Endodermal cell (in vitro differentiated cells): ENCODE data around the gene TJAP1. TPM values are rescaled to one million over a fixed set of nuclear protein-coding genes. Genes with fewer than 3 reads are reported as not detected.
A peak's percentile ranks its signal among the peaks of the same experiment; 100 is the strongest.
"Not testable (repeated sequence)": the region's sequence is repeated elsewhere in the genome, so short reads cannot be mapped to it uniquely, and the experiment has no call there.

Source experiments
- DNase-seq: peaks from one replicate; pipeline ENCODE4 v3.0.0-alpha.2; 2017
- H3K27ac ChIP-seq: 2 replicates; pipeline ENCODE4 v1.5.1; 2013; ENCODE audit warnings: mild to moderate bottlenecking, low read depth, low read length, moderate library complexity
- H3K27me3 ChIP-seq: 2 replicates; pipeline ENCODE4 v1.6.1; 2013; ENCODE audit warnings: mild to moderate bottlenecking, low read length, moderate library complexity; ENCODE audit not compliant: insufficient read depth, control insufficient read depth, poor library complexity, severe bottlenecking
- H3K36me3 ChIP-seq: 2 replicates; pipeline ENCODE4 v1.7.0; 2013; ENCODE audit warnings: mild to moderate bottlenecking, low read length, moderate library complexity; ENCODE audit not compliant: control insufficient read depth, insufficient read depth
- H3K4me1 ChIP-seq: one replicate; pipeline ENCODE4 v1.7.0; 2013; ENCODE audit warnings: low read length; ENCODE audit not compliant: control insufficient read depth, insufficient read depth
- H3K4me3 ChIP-seq: 2 replicates; pipeline ENCODE4 v1.5.1; 2013; ENCODE audit warnings: mild to moderate bottlenecking, low read length, moderate library complexity
- H3K9ac ChIP-seq: 2 replicates; pipeline ENCODE4 v1.6.1; 2013; ENCODE audit warnings: mild to moderate bottlenecking, low read length, moderate library complexity; ENCODE audit not compliant: poor library complexity, severe bottlenecking; ENCODE audit errors: extremely low read depth
- H3K9me3 ChIP-seq: 2 replicates; pipeline ENCODE4 v1.6.1; 2013; ENCODE audit warnings: mild to moderate bottlenecking, low read length, moderate library complexity; ENCODE audit not compliant: control insufficient read depth
- H3K27ac Mint-ChIP-seq: 2 replicates; pipeline ENCODE4 v1.8.0; 2020; ENCODE audit warnings: mixed read lengths
- H3K27me3 Mint-ChIP-seq: 2 replicates; pipeline ENCODE4 v1.8.0; 2021; ENCODE audit warnings: mild to moderate bottlenecking, mixed read lengths; ENCODE audit not compliant: insufficient read depth
- H3K36me3 Mint-ChIP-seq: 2 replicates; pipeline ENCODE4 v1.8.0; 2020; ENCODE audit warnings: low read depth, mixed read lengths
- H3K4me1 Mint-ChIP-seq: 2 replicates; pipeline ENCODE4 v1.8.0; 2020; ENCODE audit warnings: mixed read lengths
- H3K4me3 Mint-ChIP-seq: 2 replicates; pipeline ENCODE4 v1.8.0; 2020; ENCODE audit warnings: mild to moderate bottlenecking, moderate library complexity, mixed read lengths
- H3K9me3 Mint-ChIP-seq: 2 replicates; pipeline ENCODE4 v1.8.0; 2020; ENCODE audit warnings: mild to moderate bottlenecking, mixed read lengths
- CTCF ChIP-seq: fragments of 200-600 bp; sonication (generic); conservative IDR thresholded peaks from 2 replicates; pipeline ENCODE4 v1.5.0; 2021; ENCODE audit warnings: antibody characterized with exemption, mild to moderate bottlenecking
- WGBS, 2 experiments: methylation state at CpG; one replicate each; pipeline versions ENCODE4 v1.1.5 to v1.1.7; 2013; ENCODE audit warnings: missing lambda C conversion rate in 2 of 2, mixed read lengths in 1 of 2; ENCODE audit not compliant: insufficient coverage in 1 of 2, insufficient read length in 1 of 2; 5-methylcytosine and 5-hydroxymethylcytosine counted together
- total RNA-seq, 2 donors: library from RNA; stranded (reverse); fragmentation: NEBNext Ultra II Directional in 1 of 2; extraction: Animal tissue kit (Norgen Biotek cat#: 25700) in 1 of 2; gene quantifications; 2 replicates in 1 of 2; 3 replicates in 1 of 2; pipeline ENCODE4 v1.2.1, GENCODE V29; 2021

TJAP1 gene
- total RNA-seq, 2 donors from 2014 or later, result 44.3 to 50.2 TPM

GRCh38 chr6:43532201-43532600, 54.8 kb downstream of the TJAP1 start:
- no peak overlapping the region for H3K9ac ChIP-seq
- Mint-ChIP-seq H3K4me1 (no peaks in the 10 kb centered on the region), H3K36me3 (peaks cover 64% of the 10 kb centered on the region), H3K4me3 (no peak overlapping the region), H3K9me3 (no peaks in the 10 kb centered on the region), H3K27ac (peak overlapping the region; percentile 13), H3K27me3 (no peaks in the 10 kb centered on the region)
- peaks cover 75% of the 10 kb centered on the region for H3K36me3 ChIP-seq
- no peak for DNase-seq
- H3K27ac ChIP-seq, result no peak overlapping the region
- 78 to 98% methylated on average over 1 of the region's 1 CpG for WGBS, 2 experiments
- no peak for TF ChIP-seq CTCF
- no peaks in the 10 kb centered on the region for H3K9me3 ChIP-seq
- H3K27me3 ChIP-seq, result no peaks in the 10 kb centered on the region
- peaks cover 5% of the 10 kb centered on the region for H3K4me1 ChIP-seq
- no peak overlapping the region for H3K4me3 ChIP-seq

GRCh38 chr6:43538986-43539385, 61.6 kb downstream of the TJAP1 start:
- H3K9me3 ChIP-seq, H3K27ac ChIP-seq, H3K9me3 Mint-ChIP-seq, H3K4me3 ChIP-seq, H3K4me1 Mint-ChIP-seq, DNase-seq, H3K27me3 ChIP-seq, H3K4me1 ChIP-seq, H3K27me3 Mint-ChIP-seq, H3K9ac ChIP-seq, H3K4me3 Mint-ChIP-seq, H3K27ac Mint-ChIP-seq: not testable (repeated sequence)
- H3K36me3 ChIP-seq, result peaks cover 53% of the 10 kb centered on the region
- H3K36me3 Mint-ChIP-seq, result peaks cover 50% of the 10 kb centered on the region
- 97% methylated on average over 15 of the region's 17 CpGs; no CpG with 5 or more reads in 1 of the 2 experiments for WGBS, 2 experiments

GRCh38 chr6:43539409-43539808, 62.0 kb downstream of the TJAP1 start:
- not testable (repeated sequence) for DNase-seq, H3K27ac ChIP-seq, H3K4me3 ChIP-seq, H3K4me1 ChIP-seq, H3K4me3 Mint-ChIP-seq, H3K9me3 Mint-ChIP-seq, H3K4me1 Mint-ChIP-seq, H3K9ac ChIP-seq, H3K27me3 Mint-ChIP-seq, H3K27ac Mint-ChIP-seq, H3K27me3 ChIP-seq, H3K9me3 ChIP-seq
- H3K36me3 ChIP-seq, result peaks cover 51% of the 10 kb centered on the region
- WGBS, 2 experiments, result 97 to 98% methylated on average over 17 to 20 of the region's 20 CpGs
- H3K36me3 Mint-ChIP-seq, result peaks cover 53% of the 10 kb centered on the region

- Mint-ChIP-seq H3K4me3 (no peak overlapping the region), H3K9me3 (no peaks in the 10 kb centered on the region), H3K27me3 (no peaks in the 10 kb centered on the region), H3K36me3 (peaks cover 59% of the 10 kb centered on the region), H3K4me1 (no peaks in the 10 kb centered on the region), H3K27ac (no peak overlapping the region)
- Histone ChIP-seq H3K4me1 (no peaks in the 10 kb centered on the region), H3K36me3 (peaks cover 57% of the 10 kb centered on the region), H3K27ac (no peak overlapping the region), H3K9me3 (no peaks in the 10 kb centered on the region), H3K9ac (no peak overlapping the region), H3K27me3 (no peaks in the 10 kb centered on the region), H3K4me3 (no peak overlapping the region)
- DNase-seq, result no peak
- no peak for TF ChIP-seq CTCF
- 94 to 97% methylated on average over 5 of the region's 5 CpGs for WGBS, 2 experiments
These were observed 63.1 kb downstream of the TJAP1 start for GRCh38 chr6:43540507-43540906.
